Embryonic facial prominence (tissue), 1 donor: ENCODE results near the gene BBS1.

Experiments used
- DNase-seq: peaks from one replicate; pipeline ENCODE4 v3.0.0-alpha.2; 2016; ENCODE audit errors: extremely low spot score

Gene BBS1

GRCh38 chr11:66549696-66550095 lies 39.3 kb downstream of the BBS1 start:
- no peak for DNase-seq

- no peak for DNase-seq
Observed at GRCh38 chr11:66550887-66551286, 40.5 kb downstream of the BBS1 start.

GRCh38 chr11:66554602-66555001 lies 44.2 kb downstream of the BBS1 start:
- no peak for DNase-seq

GRCh38 chr11:66555416-66555815 lies 45.0 kb downstream of the BBS1 start:
- no peak for DNase-seq

- DNase-seq = no peak
Observed at GRCh38 chr11:66556086-66556485, 45.7 kb downstream of the BBS1 start.

- no peak for DNase-seq
Observed at GRCh38 chr11:66557733-66558326, 47.4 kb downstream of the BBS1 start.

GRCh38 chr11:66559142-66559865 lies 48.9 kb downstream of the BBS1 start:
- no peak for DNase-seq

- no peak for DNase-seq
Observed at GRCh38 chr11:66559866-66560676, 49.6 kb downstream of the BBS1 start.

- no peak for DNase-seq
Observed at GRCh38 chr11:66561178-66561974, 50.9 kb downstream of the BBS1 start.

- no peak for DNase-seq
Observed at GRCh38 chr11:66561975-66562248, 51.5 kb downstream of the BBS1 start.

- no peak for DNase-seq
Observed at GRCh38 chr11:66562275-66562674, 51.8 kb downstream of the BBS1 start.

- DNase-seq = no peak
Observed at GRCh38 chr11:66562907-66563583, 52.6 kb downstream of the BBS1 start.

- DNase-seq = no peak
Observed at GRCh38 chr11:66563832-66564231, 53.4 kb downstream of the BBS1 start.

- no peak for DNase-seq
Observed at GRCh38 chr11:66564538-66564937, 54.1 kb downstream of the BBS1 start.

- no peak for DNase-seq
Observed at GRCh38 chr11:66564984-66565383, 54.5 kb downstream of the BBS1 start.

GRCh38 chr11:66566221-66566620 lies 55.8 kb downstream of the BBS1 start:
- DNase-seq = no peak

- DNase-seq = no peak
Observed at GRCh38 chr11:66567787-66568123, 57.3 kb downstream of the BBS1 start.

- no peak for DNase-seq
Observed at GRCh38 chr11:66568124-66568916, 57.9 kb downstream of the BBS1 start, which contains the start of gene CTSF. CTSF (minus strand) TSS chr11:66568606; CDS start chr11:66568486, 120 bp downstream.

- no peak for DNase-seq
Observed at GRCh38 chr11:66569076-66569475, 58.6 kb downstream of the BBS1 start.

GRCh38 chr11:66570079-66570849 lies 59.8 kb downstream of the BBS1 start:
- DNase-seq = no peak
